CD14-positive monocyte (primary cell): ENCODE data around the gene PLG. TPM values are rescaled to one million over a fixed set of nuclear protein-coding genes. Genes with fewer than 3 reads are reported as not detected.

Source experiments
- DNase-seq, 3 donors: peaks; one replicate each; pipeline ENCODE4 v3.0.0-alpha.2; 2011 to 2022
- H2AFZ ChIP-seq: 2 replicates; pipeline ENCODE4 v1.6.0; 2012; ENCODE audit warnings: mild to moderate bottlenecking, low read depth, low read length, inconsistent platforms; ENCODE audit not compliant: insufficient read depth, poor library complexity, severe bottlenecking
- H3K27ac ChIP-seq, 2 donors: 1 replicate in 1 of 2; 2 replicates in 1 of 2; pipeline ENCODE4 v1.5.1; 2012 to 2013; ENCODE audit warnings: low read length in 2 of 2, control low read depth in 1 of 2, inconsistent platforms in 1 of 2, low read depth in 1 of 2, mild to moderate bottlenecking in 1 of 2
- H3K27me3 ChIP-seq, 2 donors: one replicate each; pipeline versions ENCODE4 v1.6.0 to v1.6.1; 2011 to 2013; ENCODE audit warnings: low read length in 2 of 2; ENCODE audit not compliant: control insufficient read depth in 2 of 2, insufficient read depth in 2 of 2
- H3K36me3 ChIP-seq, 2 donors: replicated peaks in 1 of 2; 1 replicate in 1 of 2; 2 replicates in 1 of 2; pipeline versions ENCODE4 v1.5.1 to v1.6.1; 2012 to 2013; ENCODE audit warnings: low read length in 2 of 2, control low read depth in 1 of 2, inconsistent platforms in 1 of 2, mild to moderate bottlenecking in 1 of 2; ENCODE audit not compliant: insufficient read depth in 2 of 2, control insufficient read depth in 1 of 2
- H3K4me1 ChIP-seq, 2 donors: 1 replicate in 1 of 2; 2 replicates in 1 of 2; pipeline versions ENCODE4 v1.5.1 to v1.6.1; 2012 to 2013; ENCODE audit warnings: low read length in 2 of 2, control low read depth in 1 of 2, inconsistent platforms in 1 of 2, mild to moderate bottlenecking in 1 of 2, moderate library complexity in 1 of 2; ENCODE audit not compliant: insufficient read depth in 2 of 2, control insufficient read depth in 1 of 2
- H3K4me2 ChIP-seq: replicated peaks from 2 replicates; pipeline ENCODE3; 2012; ENCODE audit warnings: low read length, moderate library complexity, mild to moderate bottlenecking; ENCODE audit not compliant: poor library complexity, severe bottlenecking; ENCODE audit errors: extremely low read depth
- H3K4me3 ChIP-seq, 3 experiments: fragments of 200-600 bp in 1 of 3; sonication (generic) in 1 of 3; replicated peaks in 1 of 3; 1 replicate in 2 of 3; 2 replicates in 1 of 3; pipeline ENCODE4 v1.5.1; 2011 to 2013; ENCODE audit warnings: low read length in 3 of 3, mild to moderate bottlenecking in 3 of 3, control low read depth in 2 of 3, low read depth in 2 of 3, inconsistent platforms in 1 of 3, moderate library complexity in 1 of 3
- H3K79me2 ChIP-seq: 2 replicates; pipeline ENCODE4 v1.6.0; 2012; ENCODE audit warnings: mild to moderate bottlenecking, control low read depth, inconsistent platforms, low read length, moderate library complexity; ENCODE audit not compliant: insufficient read depth
- H3K9ac ChIP-seq: 2 replicates; pipeline ENCODE4 v1.6.0; 2017; ENCODE audit warnings: low read length, mild to moderate bottlenecking; ENCODE audit not compliant: insufficient read depth, poor library complexity, severe bottlenecking
- H3K9me3 ChIP-seq, 2 donors: replicated peaks in 1 of 2; 1 replicate in 1 of 2; 2 replicates in 1 of 2; pipeline versions ENCODE4 v1.5.1 to v1.6.1; 2012 to 2013; ENCODE audit warnings: low read length in 2 of 2, control low read depth in 1 of 2; ENCODE audit not compliant: control insufficient read depth in 1 of 2, insufficient read depth in 1 of 2
- H4K20me1 ChIP-seq: 2 replicates; pipeline ENCODE4 v1.6.0; 2012; ENCODE audit warnings: mild to moderate bottlenecking, low read length, control low read depth, moderate library complexity; ENCODE audit not compliant: insufficient read depth
- H3K27ac Mint-ChIP-seq, 7 donors: one replicate each; pipeline ENCODE4 v1.8.0; 2020; ENCODE audit warnings: mild to moderate bottlenecking in 7 of 7, mixed read lengths in 7 of 7, moderate library complexity in 6 of 7, inconsistent platforms in 2 of 7
- H3K27me3 Mint-ChIP-seq, 3 donors: one replicate each; pipeline ENCODE4 v1.8.0; 2021 to 2022; ENCODE audit warnings: low read depth in 3 of 3, mild to moderate bottlenecking in 3 of 3, mixed read lengths in 3 of 3, moderate library complexity in 3 of 3, inconsistent platforms in 1 of 3
- H3K36me3 Mint-ChIP-seq, 2 donors: one replicate each; pipeline ENCODE4 v1.8.0; 2020; ENCODE audit warnings: mixed read lengths in 2 of 2, inconsistent platforms in 1 of 2, mild to moderate bottlenecking in 1 of 2
- H3K4me1 Mint-ChIP-seq: one replicate; pipeline ENCODE4 v1.8.0; 2020; ENCODE audit warnings: mild to moderate bottlenecking, mixed read lengths
- H3K4me3 Mint-ChIP-seq, 2 donors: one replicate each; pipeline ENCODE4 v1.8.0; 2020; ENCODE audit warnings: mild to moderate bottlenecking in 2 of 2, mixed read lengths in 2 of 2, moderate library complexity in 1 of 2
- H3K9me3 Mint-ChIP-seq, 7 donors: one replicate each; pipeline ENCODE4 v1.8.0; 2020 to 2022; ENCODE audit warnings: mixed read lengths in 7 of 7, mild to moderate bottlenecking in 6 of 7, moderate library complexity in 6 of 7, inconsistent platforms in 2 of 7
- WGBS: methylation state at CpG from one replicate; pipeline ENCODE4 v1.1.5; 2013; ENCODE audit warnings: missing lambda C conversion rate; ENCODE audit not compliant: insufficient coverage; 5-methylcytosine and 5-hydroxymethylcytosine counted together
- intact Hi-C, 2 donors: fragments of 100-400 bp; cut with micrococcal nuclease; formaldehyde crosslinking; loops; one replicate each; pipeline versions ENCODE4 v1.15.0 to v1.15.1; 2023
- polyA plus RNA-seq, 3 donors: library from polyadenylated mRNA; depleted of rRNA in 1 of 3; unstranded in 2 of 3; stranded (reverse) in 1 of 3; fragments of 300-500 nt in 2 of 3; fragments of >200 nt in 1 of 3; fragmentation: Illumina TruSeq in 2 of 3; gene quantifications; 1 replicate in 2 of 3; 2 replicates in 1 of 3; pipeline ENCODE4 v1.2.3, GENCODE V29; 2012 to 2021
- TF ChIP-seq, protein P1 (sequence below): fragments of 200-600 bp; IDR thresholded peaks from one replicate; pipeline ENCODE4 v1.8.0; 2022; ENCODE audit warnings: antibody characterized with exemption, mild to moderate bottlenecking

PLG gene
- polyA plus RNA-seq, 3 donors, result not detected

DNA sequence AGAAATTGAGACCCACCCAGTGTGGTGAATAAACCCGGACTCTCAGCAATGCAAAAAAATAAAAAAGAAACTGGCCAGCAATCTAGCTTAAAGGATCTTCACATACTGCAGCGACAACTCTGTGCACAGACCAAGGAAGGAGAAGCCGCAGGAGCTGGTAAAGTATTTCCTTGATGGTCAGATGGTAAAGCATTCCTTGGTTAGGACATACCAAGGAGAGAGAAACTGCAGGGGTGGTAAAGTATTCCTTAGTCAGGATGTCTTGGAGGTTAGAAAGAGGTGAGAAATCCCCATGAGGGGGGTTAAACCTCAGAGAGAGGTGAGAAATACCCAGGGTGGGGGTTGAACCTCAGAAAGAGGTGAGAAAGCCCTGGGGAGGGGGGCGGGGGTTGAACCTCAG, 86.8 kb downstream of the PLG start:
- Histone ChIP-seq H3K36me3 (no peaks in the 10 kb centered on the region), H4K20me1 (no peaks in the 10 kb centered on the region), H2AFZ (no peak overlapping the region), H3K4me2 (no peak overlapping the region), H3K9ac (no peak overlapping the region), H3K9me3 (peaks cover 0 to 7% of the 10 kb centered on the region in 2 donors), H3K27ac (no peak overlapping the region), H3K27me3 (no peaks in the 10 kb centered on the region), H3K79me2 (no peaks in the 10 kb centered on the region), H3K4me3 (no peak overlapping the region), H3K4me1 (no peaks in the 10 kb centered on the region)
- Mint-ChIP-seq H3K36me3 (no peaks in the 10 kb centered on the region), H3K27ac (no peak overlapping the region), H3K4me1 (no peaks in the 10 kb centered on the region), H3K27me3 (peaks cover 0 to 2% (median 1%) of the 10 kb centered on the region in 3 donors), H3K9me3 (peaks cover 0 to 8% (median 3%) of the 10 kb centered on the region in 7 donors), H3K4me3 (no peak overlapping the region)
- intact Hi-C loops, result no loop called here
- DNase-seq, result no peak
- TF ChIP-seq, protein P1, sequence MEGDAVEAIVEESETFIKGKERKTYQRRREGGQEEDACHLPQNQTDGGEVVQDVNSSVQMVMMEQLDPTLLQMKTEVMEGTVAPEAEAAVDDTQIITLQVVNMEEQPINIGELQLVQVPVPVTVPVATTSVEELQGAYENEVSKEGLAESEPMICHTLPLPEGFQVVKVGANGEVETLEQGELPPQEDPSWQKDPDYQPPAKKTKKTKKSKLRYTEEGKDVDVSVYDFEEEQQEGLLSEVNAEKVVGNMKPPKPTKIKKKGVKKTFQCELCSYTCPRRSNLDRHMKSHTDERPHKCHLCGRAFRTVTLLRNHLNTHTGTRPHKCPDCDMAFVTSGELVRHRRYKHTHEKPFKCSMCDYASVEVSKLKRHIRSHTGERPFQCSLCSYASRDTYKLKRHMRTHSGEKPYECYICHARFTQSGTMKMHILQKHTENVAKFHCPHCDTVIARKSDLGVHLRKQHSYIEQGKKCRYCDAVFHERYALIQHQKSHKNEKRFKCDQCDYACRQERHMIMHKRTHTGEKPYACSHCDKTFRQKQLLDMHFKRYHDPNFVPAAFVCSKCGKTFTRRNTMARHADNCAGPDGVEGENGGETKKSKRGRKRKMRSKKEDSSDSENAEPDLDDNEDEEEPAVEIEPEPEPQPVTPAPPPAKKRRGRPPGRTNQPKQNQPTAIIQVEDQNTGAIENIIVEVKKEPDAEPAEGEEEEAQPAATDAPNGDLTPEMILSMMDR, result no peak
- 100% methylated on average over 1 of the region's 4 CpGs for WGBS

DNA sequence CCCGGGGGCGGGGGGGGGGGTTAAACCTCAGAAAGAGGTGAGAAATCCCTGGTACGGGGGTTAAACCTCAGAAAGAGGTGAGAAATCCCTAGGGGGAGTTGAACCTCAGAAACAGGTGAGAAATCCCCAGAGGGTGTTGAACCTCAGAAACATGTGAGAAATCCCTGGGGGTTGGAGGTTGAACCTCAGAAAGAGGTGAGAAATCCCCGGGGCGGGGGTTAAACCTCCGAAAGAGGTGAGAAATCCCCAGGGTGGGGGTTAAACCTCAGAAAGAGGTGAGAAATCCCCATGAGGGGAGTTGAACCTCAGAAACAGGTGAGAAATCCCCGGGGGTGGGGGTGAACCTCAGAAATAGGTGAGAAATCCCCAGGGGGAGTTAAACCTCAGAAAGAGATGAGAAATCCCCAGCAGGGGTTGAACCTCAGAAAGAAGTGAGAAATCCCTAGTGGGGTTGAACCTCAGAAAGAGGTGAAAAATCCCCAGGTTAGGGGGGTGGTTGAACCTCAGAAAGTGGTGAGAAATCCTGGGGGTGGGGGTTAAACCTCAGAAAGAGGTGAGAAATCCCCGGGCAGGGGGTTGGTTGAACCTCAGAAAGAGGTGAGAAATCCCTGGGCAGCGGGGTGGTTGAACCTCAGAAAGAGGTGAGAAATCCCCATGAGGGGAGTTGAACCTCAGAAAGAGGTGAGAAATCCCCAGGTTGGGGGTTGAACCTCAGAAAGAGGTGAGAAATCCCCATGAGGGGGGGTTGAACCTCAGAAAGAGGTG, 87.4 kb downstream of the PLG start:
- Histone ChIP-seq H3K27me3 (no peaks in the 10 kb centered on the region), H3K4me1 (no peaks in the 10 kb centered on the region), H3K9me3 (peaks cover 0 to 7% of the 10 kb centered on the region in 2 donors), H2AFZ (no peak overlapping the region), H3K36me3 (no peaks in the 10 kb centered on the region), H3K4me2 (no peak overlapping the region), H3K79me2 (no peaks in the 10 kb centered on the region), H3K9ac (no peak overlapping the region), H3K27ac (no peak overlapping the region), H3K4me3 (no peak overlapping the region), H4K20me1 (no peaks in the 10 kb centered on the region)
- H3K4me1 Mint-ChIP-seq, result no peaks in the 10 kb centered on the region
- no peak overlapping the region for H3K27ac Mint-ChIP-seq
- no peak overlapping the region for H3K4me3 Mint-ChIP-seq
- 74% methylated on average over 3 of the region's 9 CpGs for WGBS
- no peaks in the 10 kb centered on the region for H3K36me3 Mint-ChIP-seq
- DNase-seq, result no peak
- intact Hi-C loops, result no loop called here
- TF ChIP-seq, protein P1, result no peak
- peaks cover 0 to 8% (median 3%) of the 10 kb centered on the region in 7 donors for H3K9me3 Mint-ChIP-seq
- peaks cover 0 to 2% (median 1%) of the 10 kb centered on the region in 3 donors for H3K27me3 Mint-ChIP-seq
